Right atrium auricular region (tissue), 2 donors: Measurements from ENCODE around the gene UGT1A5. TPM values are rescaled to one million over a fixed set of nuclear protein-coding genes. Genes with fewer than 3 reads are reported as not detected.

Experiments used
- DNase-seq: peaks from one replicate; pipeline ENCODE4 v3.0.0-alpha.2; 2019; ENCODE audit warnings: low spot score
- H3K27ac ChIP-seq, 2 donors: fragments of 200-600 bp; sonication (generic); 1 replicate in 1 of 2; 2 replicates in 1 of 2; pipeline ENCODE4 v1.5.1; 2016 to 2019
- H3K27me3 ChIP-seq, 2 donors: fragments of 200-600 bp; sonication (generic); one replicate each; pipeline versions ENCODE4 v1.5.1 to v1.6.0; 2017 to 2019
- H3K36me3 ChIP-seq: fragments of 200-600 bp; sonication (generic); one replicate; pipeline ENCODE4 v1.5.1; 2016
- H3K4me1 ChIP-seq, 2 donors: fragments of 200-600 bp; sonication (generic); one replicate each; pipeline versions ENCODE4 v1.5.1 to v1.6.0; 2017 to 2019
- H3K4me3 ChIP-seq, 2 donors: fragments of 200-600 bp; sonication (generic); 1 replicate in 1 of 2; 2 replicates in 1 of 2; pipeline ENCODE4 v1.5.1; 2017 to 2019; ENCODE audit warnings: mild to moderate bottlenecking in 1 of 2, moderate library complexity in 1 of 2
- H3K9me3 ChIP-seq, 2 donors: fragments of 200-600 bp; sonication (generic); one replicate each; pipeline ENCODE4 v1.5.1; 2019
- CTCF ChIP-seq, 2 donors: fragments of 200-600 bp; sonication (generic); IDR thresholded peaks; one replicate each; pipeline ENCODE4 v1.5.1; 2019; ENCODE audit warnings: antibody characterized with exemption in 2 of 2
- total RNA-seq, 2 donors: library from RNA; depleted of rRNA; stranded (reverse); fragments of >200 nt; gene quantifications; one replicate each; pipeline ENCODE4 v1.1.0, GENCODE V29; 2016

Gene UGT1A5
- total RNA-seq, 2 donors from 2014 or later, result not detected

GRCh38 chr2:233819884-233820773 lies 107.4 kb downstream of the UGT1A5 start:
- peaks cover 0 to 10% of the 10 kb centered on the region in 2 donors for H3K9me3 ChIP-seq
- no peaks in the 10 kb centered on the region for H3K36me3 ChIP-seq
- no peaks in the 10 kb centered on the region for H3K4me1 ChIP-seq
- H3K27ac ChIP-seq, result no peak overlapping the region
- no peak overlapping the region for H3K4me3 ChIP-seq
- H3K27me3 ChIP-seq, result no peaks in the 10 kb centered on the region
- TF ChIP-seq CTCF (IDR thresholded peaks at IDR 0.05), result no peak
- no peak for DNase-seq

GRCh38 chr2:233820774-233821105 lies 108.0 kb downstream of the UGT1A5 start:
- no peak for DNase-seq
- no peak for TF ChIP-seq CTCF (IDR thresholded peaks at IDR 0.05)
- peaks cover 0 to 10% of the 10 kb centered on the region in 2 donors for H3K9me3 ChIP-seq
- no peaks in the 10 kb centered on the region for H3K36me3 ChIP-seq
- H3K4me3 ChIP-seq, result no peak overlapping the region
- H3K27ac ChIP-seq, result no peak overlapping the region
- no peaks in the 10 kb centered on the region for H3K4me1 ChIP-seq
- H3K27me3 ChIP-seq, result no peaks in the 10 kb centered on the region

GRCh38 chr2:233821196-233821595 lies 108.5 kb downstream of the UGT1A5 start:
- H3K27me3 ChIP-seq, result no peaks in the 10 kb centered on the region
- DNase-seq, result no peak
- no peak overlapping the region for H3K4me3 ChIP-seq
- no peak overlapping the region for H3K27ac ChIP-seq
- H3K36me3 ChIP-seq, result no peaks in the 10 kb centered on the region
- peaks cover 0 to 7% of the 10 kb centered on the region in 2 donors for H3K9me3 ChIP-seq
- no peak for TF ChIP-seq CTCF (IDR thresholded peaks at IDR 0.05)
- no peaks in the 10 kb centered on the region for H3K4me1 ChIP-seq

- no peak overlapping the region for H3K4me3 ChIP-seq
- TF ChIP-seq CTCF (IDR thresholded peaks at IDR 0.05), result no peak
- no peaks in the 10 kb centered on the region for H3K36me3 ChIP-seq
- H3K4me1 ChIP-seq, result no peaks in the 10 kb centered on the region
- peaks cover 0 to 2% of the 10 kb centered on the region in 2 donors for H3K9me3 ChIP-seq
- no peak overlapping the region for H3K27ac ChIP-seq
- DNase-seq, result no peak
- no peaks in the 10 kb centered on the region for H3K27me3 ChIP-seq
Observed at GRCh38 chr2:233821709-233822100, 109.0 kb downstream of the UGT1A5 start.

DNA sequence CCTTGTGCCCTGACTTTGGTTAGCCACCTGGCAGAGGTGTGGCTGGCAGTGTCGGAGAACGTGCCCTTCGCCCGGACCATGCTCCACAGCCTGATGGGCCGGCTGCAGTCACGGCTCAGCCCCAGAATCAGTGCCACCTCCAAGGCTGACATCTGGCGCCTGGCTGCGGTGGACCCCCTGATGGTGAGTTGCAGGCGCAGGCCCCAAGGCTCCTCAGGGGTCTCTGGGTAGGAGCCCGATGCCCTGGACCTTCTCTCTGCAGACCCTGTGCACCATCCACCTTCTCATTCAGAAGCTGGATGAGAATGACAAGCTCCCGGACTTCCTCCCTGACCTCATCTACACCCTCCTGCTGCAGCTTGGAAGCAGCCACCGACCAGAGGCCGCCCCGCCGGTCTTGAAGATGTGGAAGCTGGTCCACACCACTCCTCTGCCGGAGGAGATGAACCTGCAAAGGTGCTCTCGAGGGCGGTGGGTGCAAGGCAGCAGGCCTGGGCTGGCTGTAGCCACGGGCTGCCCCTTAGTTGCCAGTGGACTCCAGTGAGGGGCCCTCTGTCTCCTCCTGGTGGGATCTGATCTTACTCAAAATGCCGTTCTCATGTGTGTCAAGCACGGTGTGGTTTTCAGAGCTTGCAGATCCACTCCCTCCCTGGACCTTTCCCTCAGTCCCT lies 109.5 kb downstream of the UGT1A5 start:
- Histone ChIP-seq H3K27me3 (no peaks in the 10 kb centered on the region), H3K27ac (no peak overlapping the region), H3K4me1 (no peaks in the 10 kb centered on the region), H3K9me3 (no peaks in the 10 kb centered on the region), H3K36me3 (no peaks in the 10 kb centered on the region), H3K4me3 (no peak overlapping the region)
- TF ChIP-seq CTCF (IDR thresholded peaks at IDR 0.05), result no peak
- DNase-seq, result no peak

Other genes with a start within 250 kb of the UGT1A5 start
- 10 to 100 TPM; 11.6 to 12.5 TPM for gene USP40, start 146.1 kb upstream of the UGT1A5 start, total RNA-seq
- gene UGT1A8, start 95.3 kb upstream of the UGT1A5 start, total RNA-seq, result not detected
- gene UGT1A10, start 76.5 kb upstream of the UGT1A5 start, total RNA-seq, result not detected
- gene UGT1A9, start 41.0 kb upstream of the UGT1A5 start, total RNA-seq, result not detected
- gene UGT1A7, start 31.0 kb upstream of the UGT1A5 start, total RNA-seq, result not detected
- gene UGT1A6, start 20.0 kb upstream of the UGT1A5 start, total RNA-seq, result not detected
- gene UGT1A4, start 5.8 kb downstream of the UGT1A5 start, total RNA-seq, result not detected
- gene UGT1A3, start 16.1 kb downstream of the UGT1A5 start, total RNA-seq, result not detected
- not detected for gene UGT1A1, start 47.4 kb downstream of the UGT1A5 start, total RNA-seq
- gene MROH2A, start 65.4 kb downstream of the UGT1A5 start, total RNA-seq, result not detected
- gene HJURP, start 141.6 kb downstream of the UGT1A5 start, total RNA-seq, result under 1 TPM; 0.16 to 0.37 TPM
- not detected for gene TRPM8, start 204.5 kb downstream of the UGT1A5 start, total RNA-seq